Aorta (tissue), 5 donors: ENCODE results near the gene MRPS27. TPM values are rescaled to one million over a fixed set of nuclear protein-coding genes. Genes with fewer than 3 reads are reported as not detected.
A peak's percentile ranks its signal among the peaks of the same experiment; 100 is the strongest.
"Not testable (repeated sequence)": the region's sequence is repeated elsewhere in the genome, so short reads cannot be mapped to it uniquely, and the experiment has no call there.

ENCODE experiments used
- ATAC-seq: fragments of 200-7000 bp; cut with Tn5 transposase; one replicate; pipeline ENCODE4 v1.9.1; 2022; ENCODE audit warnings: moderate library complexity; ENCODE audit not compliant: low FRiP score
- DNase-seq, 2 donors: peaks; one replicate each; pipeline ENCODE4 v3.0.0-alpha.2; 2020
- H3K27ac ChIP-seq, 2 donors: one replicate each; pipeline ENCODE4 v1.5.1; 2013; ENCODE audit warnings: low read length in 2 of 2, mild to moderate bottlenecking in 2 of 2, moderate library complexity in 2 of 2, control low read depth in 1 of 2, inconsistent platforms in 1 of 2, low read depth in 1 of 2
- H3K27me3 ChIP-seq, 2 donors: one replicate each; pipeline ENCODE4 v1.6.1; 2013; ENCODE audit warnings: control low read depth in 1 of 2, low read length in 1 of 2, mild to moderate bottlenecking in 1 of 2, moderate library complexity in 1 of 2; ENCODE audit not compliant: insufficient read depth in 2 of 2, control insufficient read depth in 1 of 2
- H3K36me3 ChIP-seq, 2 donors: one replicate each; pipeline ENCODE4 v1.6.1; 2013; ENCODE audit warnings: control low read depth in 1 of 2, low read length in 1 of 2, mild to moderate bottlenecking in 1 of 2; ENCODE audit not compliant: insufficient read depth in 2 of 2, control insufficient read depth in 1 of 2
- H3K4me1 ChIP-seq, 2 donors: one replicate each; pipeline ENCODE4 v1.6.1; 2013; ENCODE audit warnings: low read length in 2 of 2, control low read depth in 1 of 2, mild to moderate bottlenecking in 1 of 2, moderate library complexity in 1 of 2; ENCODE audit not compliant: insufficient read depth in 2 of 2, control insufficient read depth in 1 of 2
- H3K4me3 ChIP-seq, 2 donors: one replicate each; pipeline ENCODE4 v1.5.1; 2013; ENCODE audit warnings: low read length in 2 of 2, control low read depth in 1 of 2, mild to moderate bottlenecking in 1 of 2
- H3K9me3 ChIP-seq: one replicate; pipeline ENCODE4 v1.6.1; 2013; ENCODE audit warnings: mild to moderate bottlenecking, low read length; ENCODE audit not compliant: control insufficient read depth
- WGBS, 2 donors: extraction: QIAGEN DNeasy Blood & Tissue Kit; methylation state at CpG; one replicate each; pipeline ENCODE4 v1.1.7; 2013; 5-methylcytosine and 5-hydroxymethylcytosine counted together
- intact Hi-C, 2 donors: fragments of 100-400 bp; cut with DNase I; formaldehyde crosslinking; loops; one replicate each; pipeline versions ENCODE4 v1.14.2 to v1.15.0; 2022
- polyA plus RNA-seq, 2 donors: library from polyadenylated mRNA; stranded (reverse); fragments of 200-250 nt; gene quantifications; one replicate each; pipeline ENCODE4 v1.2.3, GENCODE V29; 2013
- total RNA-seq, 2 donors: library from RNA; stranded (reverse); fragmentation: NEBNext Ultra II Directional; extraction: Animal tissue kit (Norgen Biotek cat#: 25700); gene quantifications; one replicate each; pipeline ENCODE4 v1.2.1, GENCODE V29; 2021
- donor health status: healthy with polysubstance abuse.
- donor health status: Bipolar disorder and iron deficiency.
- donor health status: DM: no; HTN: no; CAD: no.
- donor health status: DM: no; HTN: no; CAD: no.
- donor health status: DM: yes; HTN: yes; CAD: no.

Gene MRPS27
- total and polyA plus RNA-seq, 4 donors, result 22.5 to 42.1 (median 34.7) TPM

- ATAC-seq, result no peak
- no peak overlapping the region for H3K4me3 ChIP-seq
- H3K36me3 ChIP-seq, result peaks cover 3 to 11% of the 10 kb centered on the region in 2 donors
- no peaks in the 10 kb centered on the region for H3K4me1 ChIP-seq
- no peak overlapping the region for H3K27ac ChIP-seq
- no peaks in the 10 kb centered on the region for H3K9me3 ChIP-seq
- 92 to 98% methylated on average over 2 of the region's 2 CpGs for WGBS, 2 donors
- no peaks in the 10 kb centered on the region for H3K27me3 ChIP-seq
- intact Hi-C loops, result no loop called here
- DNase-seq, result no peak
Observed at GRCh38 chr5:72346398-72346797, 26.4 kb upstream of the MRPS27 start.

DNA sequence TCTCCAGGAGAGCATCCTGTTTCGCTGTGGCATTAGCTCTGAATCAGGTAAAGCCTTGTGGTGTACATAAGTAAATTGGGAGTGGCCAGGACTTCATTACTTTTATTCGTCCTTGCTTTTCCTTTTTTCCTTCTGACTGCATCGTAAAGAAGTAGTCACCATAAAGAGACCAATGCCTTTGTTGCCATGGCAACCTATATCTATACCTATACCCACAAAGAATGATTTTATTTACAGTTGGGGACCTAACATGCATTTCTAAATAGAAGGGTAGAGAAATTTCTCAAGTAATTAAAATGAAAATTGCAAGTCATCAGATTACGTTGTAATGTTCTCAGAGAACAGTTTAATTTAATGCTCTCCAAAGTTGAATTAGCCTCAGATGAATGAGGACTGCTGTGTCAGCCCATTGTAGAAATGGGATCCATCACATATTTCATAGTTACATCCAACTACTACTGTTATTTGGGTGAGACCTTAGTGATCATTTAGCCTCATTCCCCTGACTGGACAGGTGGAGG, 18.7 kb upstream of the MRPS27 start:
- 93% methylated on average over 4 of the region's 4 CpGs for WGBS, 2 donors
- Histone ChIP-seq H3K36me3 (peaks cover 6 to 11% of the 10 kb centered on the region in 2 donors), H3K27ac (no peak overlapping the region), H3K4me3 (no peak overlapping the region), H3K9me3 (no peaks in the 10 kb centered on the region), H3K27me3 (no peaks in the 10 kb centered on the region), H3K4me1 (no peaks in the 10 kb centered on the region)
- intact Hi-C loops, result no loop called here
- no peak for DNase-seq
- ATAC-seq, result no peak

DNA sequence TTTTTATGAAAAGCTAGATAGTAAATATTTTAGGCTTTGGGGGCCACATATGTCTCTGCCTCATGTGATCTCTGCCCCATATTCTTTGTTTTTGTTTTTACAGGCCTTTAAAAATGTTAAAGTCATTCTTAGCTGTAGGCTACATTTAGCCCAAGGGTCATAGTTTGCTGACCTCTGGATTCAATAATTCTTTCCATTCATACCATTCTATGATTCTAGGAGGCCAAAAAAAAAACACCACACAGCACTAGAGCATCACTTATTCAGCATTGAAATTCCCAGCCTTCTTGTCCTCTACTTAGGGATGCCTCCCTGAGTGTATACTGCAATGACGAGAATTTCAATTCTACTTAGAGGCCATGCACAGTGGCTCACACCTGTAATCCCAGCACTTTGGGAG, 17.1 kb upstream of the MRPS27 start:
- DNase-seq (no peak), ATAC-seq (no peak)
- H3K9me3 ChIP-seq, result no peaks in the 10 kb centered on the region
- intact Hi-C loops, result no loop called here
- H3K4me3 ChIP-seq, result no peak overlapping the region
- peaks cover 0 to 6% of the 10 kb centered on the region in 2 donors for H3K36me3 ChIP-seq
- no peak overlapping the region for H3K27ac ChIP-seq
- H3K27me3 ChIP-seq, result no peaks in the 10 kb centered on the region
- 90 to 93% methylated on average over 1 of the region's 1 CpG for WGBS, 2 donors
- H3K4me1 ChIP-seq, result no peaks in the 10 kb centered on the region

GRCh38 chr5:72330712-72331111, 10.7 kb upstream of the MRPS27 start:
- ATAC-seq (no peak), DNase-seq (no peak)
- H3K27ac ChIP-seq, result no peak overlapping the region
- H3K4me1 ChIP-seq, result no peaks in the 10 kb centered on the region
- H3K27me3 ChIP-seq, result no peaks in the 10 kb centered on the region
- WGBS, 2 donors, result 72 to 85% methylated on average over 1 of the region's 1 CpG
- no peak overlapping the region for H3K4me3 ChIP-seq
- no peaks in the 10 kb centered on the region for H3K9me3 ChIP-seq
- H3K36me3 ChIP-seq, result peaks cover 3 to 4% of the 10 kb centered on the region in 2 donors
- intact Hi-C loops, result no loop called here

- DNase-seq, result peak in 1 of 2 donors; percentile 52
- no peaks in the 10 kb centered on the region for H3K4me1 ChIP-seq
- peak; percentile 44 for ATAC-seq
- H3K27me3 ChIP-seq, result no peaks in the 10 kb centered on the region
- no peaks in the 10 kb centered on the region for H3K9me3 ChIP-seq
- peaks cover 3 to 4% of the 10 kb centered on the region in 2 donors for H3K36me3 ChIP-seq
- intact Hi-C loops, result no loop called here
- H3K27ac ChIP-seq, result no peak overlapping the region
- no peak overlapping the region for H3K4me3 ChIP-seq
Observed at GRCh38 chr5:72328172-72328571, 8.1 kb upstream of the MRPS27 start.

DNA sequence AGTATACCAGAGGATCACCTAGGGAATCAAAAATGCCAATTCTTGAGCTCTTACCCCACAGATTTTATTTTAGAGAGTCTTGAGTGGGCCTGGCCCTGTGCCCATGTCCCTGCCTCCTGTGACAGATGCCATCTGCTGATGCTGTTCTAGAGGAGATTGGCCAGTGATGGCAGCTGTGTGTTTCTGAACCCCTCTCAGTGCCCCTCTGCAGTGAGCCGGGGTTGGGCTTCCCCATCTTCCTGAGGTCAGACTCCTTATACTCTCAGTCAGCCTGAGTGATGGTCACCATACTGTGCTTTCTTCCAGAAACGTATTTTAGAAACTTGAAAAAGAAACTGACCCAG, 6.2 kb upstream of the MRPS27 start:
- no peak overlapping the region for H3K27ac ChIP-seq
- no peak overlapping the region for H3K4me3 ChIP-seq
- no peaks in the 10 kb centered on the region for H3K9me3 ChIP-seq
- H3K4me1 ChIP-seq, result no peaks in the 10 kb centered on the region
- 80 to 85% methylated on average over 2 of the region's 2 CpGs for WGBS, 2 donors
- no peaks in the 10 kb centered on the region for H3K27me3 ChIP-seq
- ATAC-seq (no peak), DNase-seq (no peak)
- intact Hi-C loops, result no loop called here
- peaks cover 1 to 2% of the 10 kb centered on the region in 2 donors for H3K36me3 ChIP-seq

GRCh38 chr5:72325566-72326305, 5.7 kb upstream of the MRPS27 start:
- no peaks in the 10 kb centered on the region for H3K27me3 ChIP-seq
- no peaks in the 10 kb centered on the region for H3K36me3 ChIP-seq
- no peak overlapping the region for H3K27ac ChIP-seq
- DNase-seq (no peak), ATAC-seq (no peak)
- no peak overlapping the region for H3K4me3 ChIP-seq
- H3K4me1 ChIP-seq, result no peaks in the 10 kb centered on the region
- intact Hi-C loops, result no loop called here
- 48 to 55% methylated on average over 4 of the region's 4 CpGs for WGBS, 2 donors
- no peaks in the 10 kb centered on the region for H3K9me3 ChIP-seq

DNA sequence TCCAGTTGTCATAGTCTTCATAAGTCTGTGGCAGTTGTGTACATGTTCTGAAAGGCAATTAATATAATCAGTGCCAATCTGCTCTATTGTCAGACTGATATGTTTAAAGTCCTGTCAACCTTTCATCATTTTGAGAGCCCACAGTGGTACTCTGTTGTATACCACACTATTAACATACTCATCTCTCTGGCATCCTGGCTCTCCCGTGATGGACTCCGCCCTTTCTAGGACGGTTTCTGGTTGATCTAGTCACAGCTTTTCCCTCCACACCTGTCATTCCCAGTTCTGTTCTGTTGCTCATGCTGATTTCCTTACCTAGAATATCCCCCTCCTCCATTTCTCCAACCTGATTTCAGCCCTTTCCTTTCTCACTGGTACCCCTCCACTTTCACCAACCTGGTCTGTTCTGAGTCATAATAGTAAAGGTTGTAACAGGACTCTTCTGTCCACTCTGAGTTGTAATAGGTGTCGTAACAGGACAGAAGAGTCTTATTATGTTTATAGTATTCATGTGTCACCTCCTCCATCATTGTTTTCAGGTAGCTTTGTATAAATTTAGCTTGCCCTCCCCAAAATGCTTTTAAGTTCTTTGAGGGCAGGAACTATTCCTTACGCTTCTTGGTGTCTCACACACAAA, 4.3 kb upstream of the MRPS27 start:
- ATAC-seq (no peak), DNase-seq (no peak)
- no peaks in the 10 kb centered on the region for H3K27me3 ChIP-seq
- H3K27ac ChIP-seq, result no peak overlapping the region
- intact Hi-C loops, result no loop called here
- WGBS, 2 donors, result 93 to 94% methylated on average over 5 of the region's 5 CpGs
- no peak overlapping the region for H3K4me3 ChIP-seq
- H3K4me1 ChIP-seq, result no peaks in the 10 kb centered on the region
- no peaks in the 10 kb centered on the region for H3K9me3 ChIP-seq
- no peaks in the 10 kb centered on the region for H3K36me3 ChIP-seq

GRCh38 chr5:72319435-72319975, 535 bp downstream of the MRPS27 start:
- ATAC-seq (peak; percentile 4), DNase-seq (peak; percentile 52 to 80)
- peak overlapping the region; percentile 71 to 84 for H3K4me3 ChIP-seq
- H3K27me3 ChIP-seq, H3K36me3 ChIP-seq, H3K9me3 ChIP-seq, H3K4me1 ChIP-seq: not testable (repeated sequence)
- peak overlapping the region in 1 of 2 donors; percentile 13 for H3K27ac ChIP-seq
- intact Hi-C loops, result loop anchor here in 1 of 2 donors (10.0 kb wide), 1 partner anchor 305 kb away; no protein-coding TSS in a partner anchor
- 7 to 10% methylated on average over 28 of the region's 28 CpGs for whole genome bisulfite sequencing, 2 donors
